ENCODE results near the gene GCC2. TPM values are rescaled to one million over a fixed set of nuclear protein-coding genes. Genes with fewer than 3 reads are reported as not detected.
"Not testable (repeated sequence)": the region's sequence is repeated elsewhere in the genome, so short reads cannot be mapped to it uniquely, and the experiment has no call there.

The GCC2 gene
- total RNA-seq, 3 donors from 2014 or later (not counting 1 experiment from before 2014, with no cell fraction given) = 84.8 to 110 (median 89.6) TPM

DNA sequence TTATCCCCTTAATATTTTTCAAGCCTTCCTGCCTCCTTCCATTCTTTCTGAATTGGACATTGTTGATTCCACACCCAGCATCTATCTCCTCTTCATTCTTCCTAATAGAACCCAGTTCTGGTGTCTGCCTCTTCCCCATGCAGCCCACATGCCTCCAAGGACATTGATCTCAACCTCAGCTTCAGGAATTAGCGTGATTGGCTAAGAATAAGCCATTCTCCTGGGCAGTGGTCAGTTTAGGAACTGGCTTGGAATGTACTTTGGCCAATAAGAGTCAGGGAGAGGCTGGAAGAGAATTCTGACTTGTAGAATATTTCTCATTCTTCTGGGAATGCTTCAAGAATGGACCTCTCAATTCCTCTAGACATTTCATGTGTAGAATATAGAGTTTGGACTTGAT is 25.9 kb upstream of the GCC2 start:
- Histone ChIP-seq H3K9me3 (ENCODE audit: control insufficient read depth, insufficient read depth, low read length) (no peaks in the 10 kb centered on the region), H3K4me3 (ENCODE audit: low read length) (no peak overlapping the region), H3K4me1 (ENCODE audit: control insufficient read depth, insufficient read depth, low read length) (no peaks in the 10 kb centered on the region), H3K27ac (ENCODE audit: low read length) (no peak overlapping the region), H3K36me3 (ENCODE audit: control insufficient read depth, insufficient read depth, low read length) (no peaks in the 10 kb centered on the region), H3K27me3 (ENCODE audit: control insufficient read depth, insufficient read depth, low read length) (no peaks in the 10 kb centered on the region)
- TF ChIP-seq, protein P1, sequence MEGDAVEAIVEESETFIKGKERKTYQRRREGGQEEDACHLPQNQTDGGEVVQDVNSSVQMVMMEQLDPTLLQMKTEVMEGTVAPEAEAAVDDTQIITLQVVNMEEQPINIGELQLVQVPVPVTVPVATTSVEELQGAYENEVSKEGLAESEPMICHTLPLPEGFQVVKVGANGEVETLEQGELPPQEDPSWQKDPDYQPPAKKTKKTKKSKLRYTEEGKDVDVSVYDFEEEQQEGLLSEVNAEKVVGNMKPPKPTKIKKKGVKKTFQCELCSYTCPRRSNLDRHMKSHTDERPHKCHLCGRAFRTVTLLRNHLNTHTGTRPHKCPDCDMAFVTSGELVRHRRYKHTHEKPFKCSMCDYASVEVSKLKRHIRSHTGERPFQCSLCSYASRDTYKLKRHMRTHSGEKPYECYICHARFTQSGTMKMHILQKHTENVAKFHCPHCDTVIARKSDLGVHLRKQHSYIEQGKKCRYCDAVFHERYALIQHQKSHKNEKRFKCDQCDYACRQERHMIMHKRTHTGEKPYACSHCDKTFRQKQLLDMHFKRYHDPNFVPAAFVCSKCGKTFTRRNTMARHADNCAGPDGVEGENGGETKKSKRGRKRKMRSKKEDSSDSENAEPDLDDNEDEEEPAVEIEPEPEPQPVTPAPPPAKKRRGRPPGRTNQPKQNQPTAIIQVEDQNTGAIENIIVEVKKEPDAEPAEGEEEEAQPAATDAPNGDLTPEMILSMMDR (IDR thresholded peaks at IDR 0.05) = no peak
- Mint-ChIP-seq H3K4me1 (no peaks in the 10 kb centered on the region), H3K9me3 (no peaks in the 10 kb centered on the region), H3K27ac (no peak overlapping the region), H3K27me3 (ENCODE audit: low read depth in 2 of 2) (peaks cover 11 to 12% of the 10 kb centered on the region in 2 donors), H3K36me3 (no peaks in the 10 kb centered on the region), H3K4me3 (no peak overlapping the region)
- intact Hi-C loops (cut with micrococcal nuclease) = no loop called here
- ATAC-seq (no peak), DNase-seq (no peak)
- 56% methylated on average over 1 of the region's 1 CpG for WGBS (ENCODE audit: insufficient coverage)

DNA sequence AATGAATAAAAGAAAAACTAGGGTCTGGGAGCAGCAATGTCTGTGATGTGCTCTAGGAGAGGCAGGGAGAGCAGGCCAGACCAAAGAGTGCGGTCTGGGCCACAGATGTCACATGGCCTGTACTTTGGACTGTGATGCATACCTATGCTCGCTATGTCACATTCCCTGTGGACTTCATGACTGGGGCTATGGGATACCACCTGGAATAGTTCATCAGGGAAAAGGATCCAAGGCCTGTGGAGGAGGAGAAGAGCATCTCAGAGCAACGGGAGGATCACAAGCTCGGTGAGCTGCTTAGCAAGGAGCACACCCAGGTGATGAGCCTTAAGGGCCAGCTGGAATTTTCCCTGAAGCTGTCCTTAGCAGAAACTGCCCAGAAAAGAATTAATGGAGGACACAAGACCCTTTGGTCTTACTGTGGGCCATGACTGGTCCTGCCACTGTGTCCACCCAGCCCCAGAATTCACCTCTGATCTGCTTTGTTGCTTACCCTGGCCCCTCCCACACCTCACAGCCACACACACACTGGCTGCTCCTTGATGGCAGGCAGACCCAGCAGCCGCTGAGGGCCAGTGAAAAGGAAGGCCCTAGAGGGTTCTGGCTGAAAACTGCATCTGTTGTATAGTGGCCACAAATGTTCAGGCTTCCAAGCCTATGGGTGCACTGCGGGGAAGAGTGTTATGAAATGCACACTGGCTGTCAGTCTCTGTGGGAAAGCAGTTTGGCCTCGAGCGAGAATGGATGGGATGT is 25.3 kb upstream of the GCC2 start:
- ATAC-seq = no peak
- H3K27ac ChIP-seq (ENCODE audit: low read length) = no peak overlapping the region
- intact Hi-C loops (cut with micrococcal nuclease) = no loop called here
- TF ChIP-seq, protein P1 (IDR thresholded peaks at IDR 0.05) = no peak
- no peak for DNase-seq
- Mint-ChIP-seq H3K4me3 (no peak overlapping the region), H3K27me3 (ENCODE audit: low read depth in 2 of 2) (peaks cover 11 to 12% of the 10 kb centered on the region in 2 donors), H3K9me3 (no peaks in the 10 kb centered on the region), H3K27ac (no peak overlapping the region), H3K4me1 (no peaks in the 10 kb centered on the region), H3K36me3 (no peaks in the 10 kb centered on the region)
- H3K4me1 ChIP-seq (ENCODE audit: control insufficient read depth, insufficient read depth, low read length) = no peaks in the 10 kb centered on the region
- H3K27me3 ChIP-seq (ENCODE audit: control insufficient read depth, insufficient read depth, low read length) = no peaks in the 10 kb centered on the region
- H3K4me3 ChIP-seq (ENCODE audit: low read length) = no peak overlapping the region
- 93% methylated on average over 8 of the region's 8 CpGs for WGBS (ENCODE audit: insufficient coverage)
- no peaks in the 10 kb centered on the region for H3K36me3 ChIP-seq (ENCODE audit: control insufficient read depth, insufficient read depth, low read length)
- no peaks in the 10 kb centered on the region for H3K9me3 ChIP-seq (ENCODE audit: control insufficient read depth, insufficient read depth, low read length)

DNA sequence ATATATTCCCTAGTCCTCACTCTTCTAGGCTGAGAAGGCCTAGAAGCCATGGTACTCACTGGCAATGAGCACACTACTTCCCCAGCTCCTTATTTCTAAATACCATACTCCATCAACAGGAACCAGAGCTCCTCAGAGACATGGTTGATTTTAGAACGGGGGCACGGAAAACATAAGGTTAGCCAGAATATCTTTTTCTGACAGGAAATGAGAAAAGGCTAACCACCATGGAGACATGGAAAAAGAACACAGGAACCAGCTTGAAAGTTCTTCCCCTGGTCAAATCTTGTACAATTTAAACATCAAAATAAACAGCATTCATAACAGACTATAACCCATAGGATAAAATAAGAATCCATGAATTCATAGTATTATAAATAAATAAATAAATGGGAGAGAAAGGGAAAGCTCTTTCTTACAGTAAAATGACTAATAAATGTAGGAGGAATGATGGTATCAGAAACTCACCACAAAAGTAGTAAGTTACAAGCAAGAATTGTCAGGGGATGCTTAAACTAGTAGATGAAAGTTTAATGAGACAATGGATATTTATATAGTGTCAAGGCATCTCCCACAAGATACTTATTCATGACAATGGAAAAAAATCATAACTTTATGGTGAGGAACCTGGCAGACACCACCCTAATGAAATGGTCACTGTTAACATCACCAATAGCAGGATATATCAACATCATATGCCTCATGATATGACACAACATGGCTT is 20.6 kb upstream of the GCC2 start:
- Mint-ChIP-seq H3K9me3 (no peaks in the 10 kb centered on the region), H3K4me1 (no peaks in the 10 kb centered on the region), H3K27me3 (ENCODE audit: low read depth in 2 of 2) (peaks cover 16 to 30% of the 10 kb centered on the region in 2 donors), H3K4me3 (no peak overlapping the region), H3K27ac (no peak overlapping the region), H3K36me3 (no peaks in the 10 kb centered on the region)
- Histone ChIP-seq H3K27ac (ENCODE audit: low read length) (no peak overlapping the region), H3K4me1 (ENCODE audit: control insufficient read depth, insufficient read depth, low read length) (no peaks in the 10 kb centered on the region), H3K9me3 (ENCODE audit: control insufficient read depth, insufficient read depth, low read length) (no peaks in the 10 kb centered on the region), H3K36me3 (ENCODE audit: control insufficient read depth, insufficient read depth, low read length) (no peaks in the 10 kb centered on the region), H3K4me3 (ENCODE audit: low read length) (no peak overlapping the region), H3K27me3 (ENCODE audit: control insufficient read depth, insufficient read depth, low read length) (no peaks in the 10 kb centered on the region)
- TF ChIP-seq, protein P1 (IDR thresholded peaks at IDR 0.05) = no peak
- ATAC-seq = no peak
- intact Hi-C loops (cut with micrococcal nuclease) = no loop called here
- 89% methylated on average over 2 of the region's 2 CpGs for WGBS (ENCODE audit: insufficient coverage)
- DNase-seq = no peak

DNA sequence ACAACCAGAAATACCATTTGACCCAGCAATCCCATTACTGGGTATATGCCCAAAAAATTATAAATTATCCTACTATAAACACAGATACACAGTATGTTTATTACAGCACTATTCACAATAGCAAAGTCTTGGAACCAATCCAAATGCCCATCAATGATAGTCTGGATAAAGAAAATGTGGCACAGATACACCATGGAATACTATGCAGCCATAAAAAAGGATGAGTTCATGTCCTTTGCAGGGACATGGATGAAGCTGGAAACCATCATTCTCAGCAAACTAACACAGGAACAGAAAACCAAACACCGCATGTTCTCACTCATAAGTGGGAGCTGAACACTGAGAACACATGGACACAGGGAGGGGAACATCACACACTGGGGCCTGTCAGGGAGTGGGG is 13.4 kb upstream of the GCC2 start:
- intact Hi-C loops (cut with micrococcal nuclease); H3K4me3 ChIP-seq (ENCODE audit: low read length); DNase-seq; H3K9me3 ChIP-seq (ENCODE audit: control insufficient read depth, insufficient read depth, low read length); H3K27ac ChIP-seq (ENCODE audit: low read length); H3K4me1 Mint-ChIP-seq; H3K27me3 ChIP-seq (ENCODE audit: control insufficient read depth, insufficient read depth, low read length); H3K27ac Mint-ChIP-seq; H3K4me1 ChIP-seq (ENCODE audit: control insufficient read depth, insufficient read depth, low read length); ATAC-seq; H3K36me3 ChIP-seq (ENCODE audit: control insufficient read depth, insufficient read depth, low read length); H3K9me3 Mint-ChIP-seq; H3K4me3 Mint-ChIP-seq; H3K36me3 Mint-ChIP-seq: not testable (repeated sequence)
- peaks cover 11 to 32% of the 10 kb centered on the region in 2 donors for H3K27me3 Mint-ChIP-seq (ENCODE audit: low read depth in 2 of 2)
- no CpG with 5 or more reads among the region's 1 CpG for WGBS (ENCODE audit: insufficient coverage)
